GM23248 (cell line): Measurements from ENCODE around the gene HOXB6.

Experiments used
- EZH2 ChIP-seq: fragments of 200-600 bp; sonication (generic); IDR thresholded peaks from 2 replicates; pipeline ENCODE4 v1.6.1; 2018; ENCODE audit warnings: antibody characterized with exemption, mild to moderate bottlenecking; ENCODE audit not compliant: insufficient read depth, poor library complexity, severe bottlenecking
- EZH2phosphoT487 ChIP-seq: fragments of 200-600 bp; sonication (generic); IDR thresholded peaks from 2 replicates; pipeline ENCODE4 v1.6.1; 2018; ENCODE audit warnings: antibody characterized with exemption, moderate library complexity, mild to moderate bottlenecking, low read depth; ENCODE audit not compliant: insufficient read depth

DNA sequence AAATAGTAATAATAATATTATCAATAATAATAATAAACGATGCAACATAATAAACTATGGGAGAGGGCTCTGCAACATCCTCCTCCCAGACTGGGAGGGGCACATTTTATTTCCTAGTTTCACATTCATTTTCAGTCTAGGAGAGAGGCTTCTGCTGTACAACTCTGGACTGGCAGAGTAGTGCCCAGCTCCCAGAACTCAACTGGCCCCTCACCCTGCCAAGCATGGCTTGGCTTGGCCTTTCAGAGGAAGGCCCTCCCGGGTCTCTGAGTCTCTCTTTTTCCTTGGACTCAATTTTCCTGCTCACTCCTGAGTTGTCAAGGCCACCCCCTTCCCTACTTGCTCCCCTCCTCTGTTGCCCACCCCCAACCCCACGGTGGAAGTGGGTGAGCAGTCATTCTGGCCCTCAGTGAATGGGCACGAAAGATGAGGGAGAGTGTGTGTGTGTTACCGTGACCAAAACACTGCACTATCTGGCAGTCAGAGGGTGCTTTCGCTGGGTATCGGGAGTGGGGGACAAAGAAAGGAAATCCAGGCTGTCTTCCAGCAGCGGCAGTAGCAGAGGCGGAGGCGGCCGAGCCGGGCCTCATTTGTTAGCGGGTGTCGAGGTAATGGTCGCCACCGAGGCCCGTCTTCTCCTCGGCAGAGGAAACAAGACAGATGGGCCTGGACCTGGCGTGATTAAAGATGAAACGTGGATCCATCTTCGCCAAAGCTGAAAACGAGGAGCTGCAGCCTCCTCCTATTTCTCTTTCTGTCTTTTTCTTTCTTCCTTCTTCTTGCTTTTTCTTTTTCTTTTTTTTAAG lies 28.9 kb downstream of the HOXB6 start:
- no peak for TF ChIP-seq EZH2
- no peak for TF ChIP-seq EZH2phosphoT487
